ENCODE measurements around the gene ERMN. TPM values are rescaled to one million over a fixed set of nuclear protein-coding genes. Genes with fewer than 3 reads are reported as not detected.

Gene ERMN
- total RNA-seq, 1 experiment from 2014 or later: not detected

DNA sequence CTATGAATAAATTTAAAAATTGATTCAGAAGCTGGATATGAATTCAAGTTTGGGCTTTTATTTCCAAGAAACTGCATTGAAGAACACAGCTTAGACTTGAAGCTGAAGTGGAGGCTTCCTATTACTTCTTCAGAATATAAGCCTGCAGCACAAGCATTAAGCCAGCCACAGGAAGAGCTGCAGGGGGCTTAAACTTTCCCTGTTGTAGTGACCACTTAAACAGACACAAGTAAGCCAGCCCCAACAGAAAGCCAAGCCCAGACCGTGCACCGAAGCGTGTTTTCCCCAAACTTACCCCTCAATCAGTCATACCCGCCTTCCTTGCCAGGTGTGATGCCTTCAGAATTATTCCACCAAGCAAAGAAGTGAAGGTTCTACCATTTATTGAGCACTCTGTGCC, 28.7 kb downstream of the ERMN start:
- H3K4me1 ChIP-seq (ENCODE audit: control insufficient read depth, insufficient read depth, low read length): no peaks in the 10 kb centered on the region
- no peak overlapping the region for H3K27ac ChIP-seq (ENCODE audit: low read length)
- no peak overlapping the region for H3K4me3 ChIP-seq (ENCODE audit: low read depth in 2 of 2, low read length in 2 of 2)
- ChIA-PET POLR2A (no interaction called here), CTCF (no interaction called here)
- H3K9me3 ChIP-seq (ENCODE audit: control insufficient read depth, insufficient read depth, low read depth, low read length): no peaks in the 10 kb centered on the region
- H3K27me3 ChIP-seq (ENCODE audit: control insufficient read depth, insufficient read depth, low read length): no peaks in the 10 kb centered on the region; the same call in 1 of the 2 replicates
- DNase-seq (ENCODE audit: low read depth, low spot score) (no peak), ATAC-seq (no peak)
- in situ Hi-C loops (cut with HindIII; ENCODE audit: low pct_unique_long_range_greater_than_20kb, low sequenced_read_pairs): no loop called here
- intact Hi-C loops (cut with micrococcal nuclease; ENCODE audit: unreplicated experiment): no loop called here
- TF ChIP-seq CTCF (IDR thresholded peaks at IDR 0.05) (no peak), TCF7L2 (IDR thresholded peaks at IDR 0.05; ENCODE audit: low read depth, low read length) (no peak), POLR2AphosphoS5 (IDR thresholded peaks at IDR 0.05; ENCODE audit: low read depth, low read length) (no peak), SIN3A (IDR thresholded peaks at IDR 0.05; ENCODE audit: borderline replicate concordance, insufficient read depth, low read depth, low read length) (no peak), REST (IDR thresholded peaks at IDR 0.05; ENCODE audit: insufficient read depth in 1 of 2, low read depth in 2 of 2, low read length in 1 of 2) (no peak)
- no TSS peak for BruUV-seq (replicated peaks)
- H3K36me3 ChIP-seq (ENCODE audit: control insufficient read depth, insufficient read depth, low read length): no peaks in the 10 kb centered on the region

GRCh38 chr2:157296490-157296889, 29.1 kb downstream of the ERMN start:
- Histone ChIP-seq H3K9me3 (ENCODE audit: control insufficient read depth, insufficient read depth, low read depth, low read length) (no peaks in the 10 kb centered on the region), H3K27ac (ENCODE audit: low read length) (no peak overlapping the region), H3K4me3 (ENCODE audit: low read depth in 2 of 2, low read length in 2 of 2) (no peak overlapping the region), H3K4me1 (ENCODE audit: control insufficient read depth, insufficient read depth, low read length) (no peaks in the 10 kb centered on the region), H3K36me3 (ENCODE audit: control insufficient read depth, insufficient read depth, low read length) (no peaks in the 10 kb centered on the region), H3K27me3 (ENCODE audit: control insufficient read depth, insufficient read depth, low read length) (no peaks in the 10 kb centered on the region; the same call in 1 of the 2 replicates)
- no peak for ATAC-seq
- intact Hi-C loops (cut with micrococcal nuclease; ENCODE audit: unreplicated experiment) (no loop called here), in situ Hi-C loops (cut with HindIII; ENCODE audit: low pct_unique_long_range_greater_than_20kb, low sequenced_read_pairs) (no loop called here)
- no TSS peak for BruUV-seq (replicated peaks)
- POLR2A ChIA-PET: no interaction called here
- DNase-seq (ENCODE audit: low read depth, low spot score): no peak
- CTCF ChIA-PET: no interaction called here
- TF ChIP-seq CTCF (IDR thresholded peaks at IDR 0.05): no peak
- TF ChIP-seq POLR2AphosphoS5 (IDR thresholded peaks at IDR 0.05; ENCODE audit: low read depth, low read length): no peak
- no peak for TF ChIP-seq SIN3A (IDR thresholded peaks at IDR 0.05; ENCODE audit: borderline replicate concordance, insufficient read depth, low read depth, low read length)
- TF ChIP-seq TCF7L2 (IDR thresholded peaks at IDR 0.05; ENCODE audit: low read depth, low read length): no peak
- TF ChIP-seq REST (IDR thresholded peaks at IDR 0.05; ENCODE audit: insufficient read depth in 1 of 2, low read depth in 2 of 2, low read length in 1 of 2): no peak
